SKM-1 treated with dmso at 0.1 percent for 144 hours (cell line): ENCODE measurements around the gene ACTN2.

ENCODE experiments used
- DNase-seq: peaks from one replicate; lab custom pipeline; 2025; ENCODE audit not compliant: unreplicated experiment; lab: John Stamatoyannopoulos, UW

ACTN2 gene

DNA sequence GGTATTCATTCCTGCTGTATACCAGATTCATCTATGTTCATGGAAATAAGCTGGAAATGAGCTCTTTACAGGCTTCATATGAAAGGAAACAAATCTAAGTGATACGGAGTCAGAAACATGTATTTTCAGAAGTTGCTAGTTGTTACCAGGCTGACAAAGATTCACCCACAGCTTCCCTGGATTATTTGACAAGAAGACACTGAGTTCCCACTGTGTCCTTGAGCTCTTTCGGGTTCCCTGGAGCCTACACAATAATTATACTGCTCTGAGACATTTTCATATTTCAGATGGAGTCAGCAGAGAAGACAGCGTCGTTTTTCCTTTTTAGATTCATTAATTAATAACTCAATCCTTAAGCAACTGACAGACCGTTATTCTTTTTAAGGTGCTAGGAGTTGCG is 79.5 kb downstream of the ACTN2 start:
- no peak for DNase-seq

DNA sequence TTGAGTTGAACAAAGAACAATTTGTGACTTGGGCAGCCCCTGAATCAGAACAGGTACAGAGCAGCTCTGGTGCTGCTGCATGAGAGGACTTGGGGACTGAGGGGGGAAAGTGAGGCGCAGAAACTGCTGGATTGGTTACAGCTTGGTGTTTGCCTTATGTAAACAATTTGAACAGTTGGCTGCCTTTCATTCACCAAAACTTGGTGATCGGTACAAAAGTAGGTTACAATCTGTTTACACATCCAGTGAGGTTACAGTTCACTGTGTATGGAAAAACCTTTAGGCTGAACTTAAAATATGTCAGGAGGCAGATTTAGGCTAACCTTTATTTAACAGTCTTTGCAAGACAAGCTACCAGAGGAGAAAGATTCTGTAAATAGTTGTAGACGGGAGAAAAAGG is 80.2 kb downstream of the ACTN2 start:
- DNase-seq = no peak

DNA sequence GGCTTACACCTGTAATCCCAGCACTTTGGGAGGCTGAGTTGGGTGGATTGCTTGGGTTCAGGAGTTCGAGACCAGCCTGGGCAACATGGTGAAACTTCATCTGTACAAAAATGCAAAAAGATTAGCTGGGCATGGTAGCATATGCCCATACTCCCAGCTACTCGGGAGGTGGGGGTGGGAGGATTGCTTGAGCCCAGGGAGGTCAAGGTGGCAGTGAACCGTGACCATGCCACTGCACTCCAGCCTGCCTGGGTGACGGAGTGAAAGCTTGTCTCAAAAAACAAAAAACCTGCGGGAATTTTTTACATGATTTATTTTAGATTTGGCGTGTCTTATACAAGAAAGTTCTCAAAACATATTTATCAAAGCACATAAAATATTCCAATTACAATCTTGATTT is 81.0 kb downstream of the ACTN2 start:
- DNase-seq = no peak

DNA sequence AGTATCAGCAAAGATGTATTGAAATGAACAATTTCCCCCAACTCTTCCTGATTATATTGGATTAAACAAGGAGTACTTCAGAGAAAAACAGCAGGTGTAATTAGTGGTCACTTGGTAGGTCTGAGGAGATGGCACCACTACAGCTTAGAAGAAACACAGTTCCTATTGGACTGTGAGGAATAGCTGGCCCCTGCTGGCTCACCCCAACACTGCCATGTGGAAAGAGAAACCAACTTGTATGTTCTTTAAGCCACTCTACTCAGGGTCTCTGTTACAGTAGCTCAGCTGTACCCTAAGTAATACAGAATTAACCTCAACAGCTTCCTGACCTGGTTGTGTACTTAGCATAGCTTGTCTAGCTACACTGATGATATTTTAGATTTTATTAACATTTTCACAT is 82.3 kb downstream of the ACTN2 start:
- no peak for DNase-seq

DNA sequence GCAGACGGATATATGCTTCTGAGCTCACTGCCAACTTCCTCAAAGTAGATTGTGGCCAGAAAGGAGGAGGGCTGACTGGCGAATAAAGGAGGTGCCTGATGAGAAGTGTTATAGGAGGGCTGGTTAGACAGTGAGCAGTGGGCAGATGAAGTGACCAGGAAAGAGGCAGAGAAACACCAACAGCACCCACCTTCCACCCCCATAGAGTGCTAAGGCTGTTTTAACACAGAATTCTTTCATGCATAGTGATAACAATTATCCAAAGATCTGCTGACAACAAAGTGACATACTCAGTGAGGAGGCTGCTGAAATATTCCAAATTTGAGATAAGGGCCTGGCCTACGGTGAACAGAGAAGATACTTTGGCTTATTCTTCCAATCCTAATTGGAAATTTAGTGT is 87.6 kb downstream of the ACTN2 start:
- no peak for DNase-seq

DNA sequence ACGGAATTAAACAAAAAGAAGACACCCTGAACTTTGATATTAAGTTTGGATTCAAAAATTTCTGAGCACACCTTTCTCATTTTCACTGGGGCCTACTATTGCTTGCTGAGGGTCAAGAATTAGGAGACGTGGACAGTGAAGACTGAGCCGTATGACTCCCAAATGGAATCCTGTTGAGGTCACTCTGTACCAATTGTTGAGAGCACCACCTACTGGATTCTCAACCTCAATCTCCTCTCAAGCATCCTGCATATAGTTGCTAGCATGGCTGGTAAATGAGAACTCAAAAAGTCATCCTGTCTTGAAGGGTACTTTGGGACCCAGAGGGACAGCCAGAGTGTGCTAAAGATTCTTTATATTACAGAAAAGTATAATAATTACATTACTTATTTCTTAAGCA is 88.6 kb downstream of the ACTN2 start:
- peak; percentile 40 for DNase-seq

DNA sequence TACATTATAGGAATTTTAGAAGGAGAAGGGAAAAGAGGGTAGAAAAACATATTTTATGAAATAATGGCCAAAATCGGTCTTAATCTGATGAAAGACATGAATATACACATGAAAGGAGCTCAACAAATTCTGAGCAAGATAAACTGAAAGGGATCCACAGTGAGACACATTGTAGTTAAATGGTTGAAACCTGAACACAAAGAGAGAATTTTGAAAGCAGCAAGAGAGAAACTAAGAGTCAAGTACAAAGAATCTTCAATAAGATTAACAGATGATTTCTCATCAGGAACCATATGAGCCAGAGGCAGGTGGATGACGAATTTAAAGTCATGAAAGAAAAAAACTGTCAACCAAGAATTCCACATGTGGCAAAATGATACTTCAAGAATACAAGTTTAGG is 93.0 kb downstream of the ACTN2 start:
- DNase-seq = no peak

DNA sequence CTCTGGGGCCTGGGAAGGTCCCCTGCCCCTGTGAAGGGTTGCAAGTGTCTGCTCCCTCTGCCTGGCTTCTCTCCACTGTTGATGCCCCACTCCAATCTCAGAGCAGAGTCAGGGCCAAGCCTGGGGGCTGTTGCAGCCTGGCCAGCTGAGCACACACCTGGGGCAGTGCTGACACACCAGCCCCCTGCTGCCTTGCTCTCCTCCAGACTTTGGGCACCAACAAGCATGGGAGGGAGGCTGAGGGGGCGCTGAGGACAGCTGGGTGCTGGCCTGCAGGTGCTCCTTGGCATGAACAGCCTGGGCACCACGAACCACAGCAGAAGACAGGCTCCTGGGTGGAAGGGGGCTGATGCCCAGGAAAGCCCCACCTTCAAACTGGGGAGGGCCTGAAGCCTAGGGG is 99.2 kb downstream of the ACTN2 start:
- DNase-seq = no peak

DNA sequence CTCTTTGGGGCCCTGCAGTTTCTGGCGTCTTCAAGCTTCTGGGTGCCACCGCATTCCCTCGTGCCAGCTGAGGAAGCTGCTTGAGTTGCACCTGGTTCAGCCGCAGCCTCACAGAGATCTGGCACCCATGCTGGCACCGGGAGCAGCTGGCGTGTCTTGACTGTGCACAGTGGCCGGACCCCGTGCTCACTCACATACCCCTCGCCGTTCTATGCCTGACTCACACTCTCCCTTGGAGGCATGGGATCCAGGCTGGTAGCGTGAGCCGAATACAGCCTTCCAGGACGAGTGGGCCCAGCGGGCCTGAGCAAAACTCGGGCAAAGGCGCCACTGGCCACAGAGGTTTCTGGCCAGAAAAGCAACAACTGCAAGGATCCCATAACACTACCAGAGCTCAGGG is 100.2 kb downstream of the ACTN2 start:
- no peak for DNase-seq

DNA sequence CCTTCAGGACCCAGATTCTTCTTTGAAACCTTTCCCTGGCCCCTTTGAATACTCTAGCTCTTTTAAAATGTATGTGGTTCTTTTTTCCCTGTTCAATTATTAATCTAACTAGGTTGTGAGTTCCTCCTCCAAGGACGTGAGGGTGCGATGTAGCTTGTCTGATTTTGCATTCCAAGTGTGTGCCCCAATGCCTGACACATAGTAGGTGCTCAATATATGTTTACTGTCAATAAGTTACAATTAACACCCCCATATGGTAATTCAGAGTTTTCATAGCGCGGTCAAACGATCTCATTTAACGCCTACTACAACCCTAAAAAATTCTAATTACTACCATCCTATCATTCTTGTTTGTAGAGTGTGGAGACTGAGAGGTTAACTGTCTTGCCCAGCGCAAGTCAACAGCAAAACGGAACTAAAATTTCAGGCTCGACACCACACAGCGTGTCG is 108.3 kb downstream of the ACTN2 start:
- DNase-seq = no peak

DNA sequence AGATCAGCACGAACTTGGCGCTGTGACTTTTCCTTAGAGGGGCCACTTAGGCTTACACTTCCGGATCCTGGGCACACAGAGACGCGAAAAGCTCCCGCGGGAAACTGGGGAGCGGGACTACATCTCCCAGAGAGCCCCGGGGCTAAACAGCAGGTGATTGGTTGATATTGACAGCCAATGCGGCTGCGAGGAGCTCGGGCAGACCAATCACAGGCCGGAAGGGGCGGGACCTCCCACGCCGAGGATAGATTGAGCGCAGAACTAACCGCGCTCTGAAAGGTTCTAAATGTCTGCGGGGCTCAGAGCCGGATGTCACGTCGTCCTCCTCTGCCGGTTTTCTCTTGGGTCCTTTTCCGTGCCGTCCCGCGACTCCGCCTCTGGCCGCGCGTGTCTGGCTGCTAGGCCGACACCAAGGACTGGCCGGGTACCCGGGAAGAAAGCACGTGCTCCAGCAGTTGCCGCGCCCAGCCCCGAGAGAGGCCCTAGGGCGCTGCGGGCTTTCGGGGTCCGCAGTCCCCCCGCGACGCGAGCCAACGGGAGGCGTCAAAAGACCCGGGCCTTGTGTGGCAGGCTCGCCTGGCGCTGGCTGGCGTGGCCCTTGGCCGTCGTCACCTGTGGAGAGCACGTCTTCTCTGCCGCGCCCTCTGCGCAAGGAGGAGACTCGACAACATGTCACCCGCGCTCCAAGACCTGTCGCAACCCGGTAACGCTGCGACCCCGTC is 108.9 kb downstream of the ACTN2 start, which contains the start of gene MTR:
Gene MTR (plus strand): TSS at position 258 of the 722 bp plus-strand sequence. CDS start 412 bp downstream, at position 670.
- peak; percentile 100 for DNase-seq

DNA sequence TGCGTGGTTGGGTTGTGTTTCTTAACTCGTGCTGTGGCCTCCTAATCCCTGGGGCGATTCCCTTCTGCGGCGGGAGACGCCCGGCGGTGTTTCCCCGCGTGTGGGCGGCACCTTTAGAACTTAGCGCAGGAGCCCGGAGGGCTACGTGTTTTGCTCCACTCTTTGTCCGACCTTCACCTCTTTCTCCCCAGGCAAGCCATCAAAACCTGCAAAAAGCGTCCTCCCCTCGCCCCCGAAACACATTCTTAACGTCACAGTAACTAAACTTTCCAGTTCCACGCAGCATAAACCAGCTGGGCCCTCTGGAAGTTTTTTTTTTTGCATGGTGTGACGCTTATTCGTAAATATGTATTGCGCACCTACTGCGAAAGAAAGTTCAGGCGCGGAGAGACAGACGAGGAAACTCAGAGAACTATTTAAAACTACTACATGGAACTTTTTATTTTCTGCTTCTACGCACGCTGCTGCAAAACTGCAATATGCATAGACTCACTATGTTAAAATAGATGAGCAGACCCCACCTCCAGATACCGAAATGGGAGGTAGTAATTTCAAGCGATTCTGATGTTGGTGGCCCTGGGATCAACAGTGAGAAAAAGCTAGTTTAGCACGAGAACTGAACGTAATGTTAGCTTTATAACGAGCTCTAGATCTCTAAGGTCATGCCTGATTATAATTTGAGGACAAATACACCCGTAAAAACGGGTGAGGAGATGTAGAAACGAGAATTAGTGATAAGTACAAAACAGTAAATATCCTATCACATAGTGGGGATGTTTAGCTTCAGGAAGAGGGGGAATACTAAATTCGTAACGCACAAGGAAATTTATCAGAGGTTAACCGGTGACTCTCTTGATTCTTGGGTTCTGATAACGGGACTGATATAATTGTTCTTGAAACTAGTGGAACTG is 109.7 kb downstream of the ACTN2 start:
- peak; percentile 46 for DNase-seq

DNA sequence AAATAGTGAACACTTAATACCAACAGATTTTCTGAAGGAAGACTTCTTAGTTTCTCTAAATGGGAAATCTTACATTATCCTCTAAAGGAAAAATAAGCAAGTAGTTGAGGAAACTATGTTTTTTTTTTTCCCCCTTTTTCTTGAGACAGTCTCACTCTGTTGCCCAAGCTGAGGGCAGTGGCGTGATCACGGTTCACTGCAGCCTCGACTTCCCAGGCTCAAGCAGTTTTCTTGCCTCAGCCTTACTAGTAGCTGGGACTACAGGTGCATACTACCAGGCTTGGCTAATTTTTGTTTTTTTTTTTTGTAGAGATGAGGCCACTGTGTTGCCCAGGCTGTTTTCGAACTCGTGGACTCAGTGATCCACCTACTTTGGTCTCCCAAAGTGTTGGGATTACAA is 112.7 kb downstream of the ACTN2 start:
- no peak for DNase-seq

DNA sequence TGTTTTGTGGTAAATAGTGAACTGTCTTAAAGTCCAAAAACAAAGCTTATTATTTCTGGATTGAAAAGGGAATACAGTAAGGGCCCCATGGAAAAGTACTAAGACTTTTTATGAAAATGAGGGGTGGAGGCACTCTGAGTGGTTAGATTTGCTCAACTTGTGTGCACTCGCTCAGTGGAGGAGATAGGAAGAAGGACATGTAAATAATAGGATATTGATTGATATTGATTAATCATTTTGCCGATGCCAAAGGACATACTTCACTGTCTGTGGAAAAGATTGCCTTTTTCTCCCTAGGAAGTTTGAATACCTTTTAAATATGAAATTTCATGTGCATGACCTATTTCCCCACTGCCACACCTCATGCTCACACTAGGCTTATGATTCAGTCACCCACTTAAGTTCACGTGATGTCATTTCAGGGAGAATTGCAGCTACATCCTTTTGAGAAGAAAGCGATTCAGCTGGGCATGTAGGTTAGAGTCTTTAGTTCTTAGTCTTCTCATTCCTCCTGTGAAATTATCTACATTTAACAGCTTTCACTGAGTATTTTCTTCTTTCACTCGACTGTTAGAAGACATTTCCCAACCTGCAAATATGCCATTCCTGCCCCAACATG is 113.8 kb downstream of the ACTN2 start:
- DNase-seq = no peak

DNA sequence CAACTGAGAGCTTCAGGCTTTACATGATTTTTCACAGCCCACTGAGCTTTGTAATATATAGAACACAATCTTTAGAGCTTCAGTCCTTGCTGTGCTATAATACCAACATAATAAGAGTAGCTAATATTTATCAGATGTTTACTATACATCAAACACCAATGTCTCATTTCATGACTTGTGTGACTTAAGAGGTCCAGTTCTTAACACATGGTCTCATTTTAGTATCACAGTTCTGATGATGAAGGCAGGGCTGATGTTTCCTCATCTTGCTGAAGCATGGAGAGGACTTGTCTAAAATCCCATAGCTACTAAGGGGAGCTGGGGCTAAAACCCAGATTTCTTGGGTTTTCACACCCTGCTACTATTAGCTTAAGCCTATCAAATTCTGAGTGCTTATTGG is 114.3 kb downstream of the ACTN2 start:
- DNase-seq = no peak

DNA sequence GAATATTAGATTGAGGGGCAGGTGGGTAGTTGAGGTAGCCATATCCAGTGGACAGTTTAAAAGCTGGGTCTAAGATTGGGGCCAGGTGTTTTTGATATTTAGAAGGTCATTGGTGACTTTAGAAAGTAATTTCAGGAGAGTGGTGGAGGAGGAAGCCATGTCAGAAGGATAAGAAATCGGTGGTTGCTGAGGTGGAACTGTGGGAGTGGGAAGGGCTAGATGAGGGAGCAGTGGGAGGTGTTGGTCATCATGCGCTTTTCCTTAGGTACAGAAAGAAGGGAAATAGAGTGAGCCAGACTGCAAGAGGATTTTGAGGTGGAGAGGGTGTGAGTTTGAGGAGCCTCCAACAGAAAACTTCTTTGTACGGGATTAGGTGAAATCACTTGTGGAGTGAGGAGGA is 116.0 kb downstream of the ACTN2 start:
- DNase-seq = no peak

DNA sequence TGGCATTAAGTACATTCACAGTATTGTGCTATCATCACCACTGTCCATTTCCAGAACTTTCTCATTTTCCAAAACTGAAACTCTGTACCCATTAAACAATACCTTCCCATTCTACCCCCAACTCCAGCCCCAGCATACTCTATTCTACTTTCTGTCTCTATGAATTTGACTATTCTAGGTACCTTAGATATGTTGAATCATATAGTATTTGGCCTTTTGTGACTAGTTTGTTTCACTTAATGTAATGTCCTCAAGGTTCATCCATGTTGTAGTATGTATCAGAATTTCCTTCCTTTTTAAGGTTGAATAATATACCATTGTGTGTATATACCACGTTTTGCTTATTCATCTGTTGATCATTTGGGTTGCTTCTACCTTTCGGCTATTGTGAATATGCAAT is 120.3 kb downstream of the ACTN2 start:
- DNase-seq = no peak

DNA sequence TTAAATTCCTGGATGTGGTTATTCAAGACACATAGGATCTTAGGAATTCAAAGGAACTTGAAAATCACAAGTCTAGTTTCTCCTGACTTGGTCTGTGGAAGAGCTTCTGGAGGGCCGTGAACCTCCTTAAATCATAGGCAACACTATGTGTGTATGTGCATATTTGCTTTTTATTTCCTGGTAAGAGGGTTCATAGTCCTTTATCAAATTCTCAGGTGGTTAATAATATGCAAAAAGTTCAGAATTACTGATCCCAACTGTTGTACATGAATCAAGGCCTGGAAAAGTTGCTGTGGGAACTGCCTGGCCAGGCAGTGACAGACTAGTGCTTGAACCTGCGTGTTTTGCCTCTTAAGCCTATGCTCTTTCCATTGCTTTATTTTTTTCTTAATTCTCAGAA is 121.7 kb downstream of the ACTN2 start:
- no peak for DNase-seq

DNA sequence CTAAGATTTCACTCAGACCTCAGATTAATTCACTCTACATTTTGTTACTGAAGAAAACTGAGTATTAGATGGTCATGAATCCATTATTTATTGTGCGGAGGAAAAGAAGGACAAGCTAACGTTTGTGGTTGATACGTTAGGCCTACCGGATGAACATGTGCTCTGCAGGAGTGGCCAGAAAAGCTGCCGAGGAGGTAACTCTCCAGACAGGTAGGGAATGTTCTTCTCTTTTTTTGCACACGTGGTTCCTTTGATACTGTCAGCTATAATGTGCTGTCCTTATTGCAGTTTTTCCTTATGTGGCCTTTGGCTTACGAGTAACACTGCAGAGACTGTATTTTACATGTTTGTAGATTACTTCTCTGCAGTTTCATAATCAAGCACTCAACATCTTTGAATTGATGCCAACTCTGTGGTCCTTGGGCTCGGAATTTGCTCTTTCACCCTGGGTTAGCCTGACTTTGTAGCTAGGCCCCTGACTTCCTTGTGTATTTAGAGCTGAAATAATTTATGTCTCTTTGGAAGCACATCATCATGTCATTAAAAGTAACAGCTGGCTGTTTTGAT is 122.3 kb downstream of the ACTN2 start:
- DNase-seq = no peak

DNA sequence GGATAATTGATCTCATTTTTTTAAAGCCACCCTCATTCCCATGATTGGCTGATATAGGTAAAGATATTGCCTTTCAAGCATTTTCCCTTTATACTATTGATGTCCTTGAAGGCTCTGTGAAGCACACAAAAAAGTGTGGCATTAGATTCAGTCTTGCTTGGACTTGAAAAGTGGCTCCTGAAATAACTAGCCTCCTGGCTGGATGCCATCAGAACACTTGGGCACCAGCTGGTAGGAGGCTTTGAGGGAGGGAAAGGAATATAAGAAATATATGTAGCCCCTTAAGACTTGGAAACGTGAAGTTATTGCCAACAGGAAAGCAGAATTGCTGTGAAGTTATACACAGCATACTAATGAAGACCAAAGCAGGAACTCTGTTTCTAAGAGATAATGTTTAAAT is 122.8 kb downstream of the ACTN2 start:
- no peak for DNase-seq

DNA sequence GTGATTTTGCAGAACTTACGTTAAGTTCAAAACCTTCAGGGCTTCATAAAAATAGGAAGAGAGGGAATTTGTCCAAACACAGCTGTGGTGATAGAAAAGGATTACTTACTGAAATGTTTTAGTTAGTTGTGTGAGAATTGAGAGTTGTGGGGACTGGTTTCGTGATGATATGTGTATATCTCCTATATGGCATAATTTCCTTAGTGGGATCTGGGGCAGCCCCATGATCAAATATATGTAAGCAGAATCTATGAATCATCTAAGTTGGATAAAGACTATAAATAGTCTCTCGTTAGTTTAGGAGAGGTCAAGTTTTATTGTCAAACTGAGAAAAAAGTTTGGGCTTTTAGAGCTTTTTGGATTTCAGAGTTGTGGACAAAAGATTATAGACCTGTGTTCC is 123.7 kb downstream of the ACTN2 start:
- no peak for DNase-seq
